D721Med (cell line): ENCODE measurements around the gene GLI3.

Experiments
- DNase-seq: peaks from one replicate; pipeline ENCODE4 v3.0.0; 2011; ENCODE audit warnings: low spot score; ENCODE audit not compliant: insufficient read length
- FAIRE-seq: peaks from 2 replicates; lab custom pipeline; 2011; peaks lifted over from hg19 to GRCh38; lab: Jason Lieb, UNC
- CTCF ChIP-seq: IDR thresholded peaks from 2 replicates; pipeline ENCODE4 v1.5.1; 2012; ENCODE audit warnings: mild to moderate bottlenecking, control low read depth; ENCODE audit not compliant: insufficient read depth; ENCODE audit errors: missing control alignments

The GLI3 gene

GRCh38 chr7:42247301-42247700 is 10.3 kb upstream of the GLI3 start:
- no peak for FAIRE-seq
- no peak for TF ChIP-seq CTCF
- no peak for DNase-seq

GRCh38 chr7:42244828-42245227 is 7.8 kb upstream of the GLI3 start:
- no peak for TF ChIP-seq CTCF
- FAIRE-seq (no peak), DNase-seq (no peak)

GRCh38 chr7:42242381-42242780 is 5.4 kb upstream of the GLI3 start:
- no peak for DNase-seq
- no peak for TF ChIP-seq CTCF
- no peak for FAIRE-seq

GRCh38 chr7:42241424-42241823 is 4.4 kb upstream of the GLI3 start:
- no peak for TF ChIP-seq CTCF
- DNase-seq (no peak), FAIRE-seq (no peak)

GRCh38 chr7:42240416-42240815 is 3.4 kb upstream of the GLI3 start:
- TF ChIP-seq CTCF, result no peak
- no peak for DNase-seq
- no peak for FAIRE-seq

- no peak for FAIRE-seq
- no peak for TF ChIP-seq CTCF
- DNase-seq, result no peak
These were observed 1.8 kb upstream of the GLI3 start for GRCh38 chr7:42238709-42239366.

GRCh38 chr7:42237811-42238541 is 967 bp upstream of the GLI3 start:
- no peak for DNase-seq
- TF ChIP-seq CTCF, result no peak
- FAIRE-seq, result no peak
